Measurements from ENCODE around the gene TMEM63C.

TMEM63C gene

GRCh38 chr14:77246784-77247183 lies 65.2 kb downstream of the TMEM63C start:
- H3K27me3 ChIP-seq (replicated peaks; ENCODE audit: control insufficient read depth, insufficient read depth, low read length), result peaks cover 2% of the 10 kb centered on the region; the same call in 1 of the 2 replicates
- no peaks in the 10 kb centered on the region for H3K36me3 ChIP-seq (ENCODE audit: control insufficient read depth, insufficient read depth, low read length)
- no peak for DNase-seq (ENCODE audit: extremely low read depth, insufficient read length)
- TF ChIP-seq CTCF (IDR thresholded peaks at IDR 0.05; ENCODE audit: insufficient read depth, low read length, poor library complexity, severe bottlenecking), result no peak
- H3K4me3 ChIP-seq (replicated peaks; ENCODE audit: low read depth, low read length), result no peak overlapping the region

- no peak for TF ChIP-seq CTCF (IDR thresholded peaks at IDR 0.05; ENCODE audit: insufficient read depth, low read length, poor library complexity, severe bottlenecking)
- Histone ChIP-seq H3K4me3 (replicated peaks; ENCODE audit: low read depth, low read length) (no peak overlapping the region), H3K27me3 (replicated peaks; ENCODE audit: control insufficient read depth, insufficient read depth, low read length) (0 out of 2 replicates have a peak, but pooled peaks cover 2% of the 10 kb centered on the region), H3K36me3 (ENCODE audit: control insufficient read depth, insufficient read depth, low read length) (no peaks in the 10 kb centered on the region)
- DNase-seq (ENCODE audit: extremely low read depth, insufficient read length), result no peak
These were observed 67.1 kb downstream of the TMEM63C start for GRCh38 chr14:77248666-77249065.

- H3K27me3 ChIP-seq (replicated peaks; ENCODE audit: control insufficient read depth, insufficient read depth, low read length), result 0 out of 2 replicates have a peak, but pooled peaks cover 2% of the 10 kb centered on the region
- no peaks in the 10 kb centered on the region for H3K36me3 ChIP-seq (ENCODE audit: control insufficient read depth, insufficient read depth, low read length)
- H3K4me3 ChIP-seq (replicated peaks; ENCODE audit: low read depth, low read length), result no peak overlapping the region
- no peak for TF ChIP-seq CTCF (IDR thresholded peaks at IDR 0.05; ENCODE audit: insufficient read depth, low read length, poor library complexity, severe bottlenecking)
- DNase-seq (ENCODE audit: extremely low read depth, insufficient read length), result no peak
These were observed 67.7 kb downstream of the TMEM63C start for GRCh38 chr14:77249286-77249685.

GRCh38 chr14:77250927-77251326 lies 69.3 kb downstream of the TMEM63C start:
- TF ChIP-seq CTCF (IDR thresholded peaks at IDR 0.05; ENCODE audit: insufficient read depth, low read length, poor library complexity, severe bottlenecking), result no peak
- Histone ChIP-seq H3K4me3 (replicated peaks; ENCODE audit: low read depth, low read length) (no peak overlapping the region), H3K27me3 (replicated peaks; ENCODE audit: control insufficient read depth, insufficient read depth, low read length) (0 out of 2 replicates have a peak, but pooled peaks cover 2% of the 10 kb centered on the region)

GRCh38 chr14:77251870-77252269 lies 70.3 kb downstream of the TMEM63C start:
- H3K36me3 ChIP-seq (ENCODE audit: control insufficient read depth, insufficient read depth, low read length), result no peaks in the 10 kb centered on the region
- no peak for TF ChIP-seq CTCF (IDR thresholded peaks at IDR 0.05; ENCODE audit: insufficient read depth, low read length, poor library complexity, severe bottlenecking)
- no peak overlapping the region for H3K4me3 ChIP-seq (replicated peaks; ENCODE audit: low read depth, low read length)
- peaks cover 4% of the 10 kb centered on the region for H3K27me3 ChIP-seq (replicated peaks; ENCODE audit: control insufficient read depth, insufficient read depth, low read length)
- DNase-seq (ENCODE audit: extremely low read depth, insufficient read length), result no peak

More at GRCh38 chr14:77250927-77251326, 69.3 kb downstream of the TMEM63C start:
- H3K36me3 ChIP-seq (ENCODE audit: control insufficient read depth, insufficient read depth, low read length), result no peaks in the 10 kb centered on the region
- DNase-seq (ENCODE audit: extremely low read depth, insufficient read length), result no peak

Data from GM06990 (cell line).